Esophagus muscularis mucosa (tissue), 4 donors: ENCODE measurements around the gene ACTL10. TPM values are rescaled to one million over a fixed set of nuclear protein-coding genes. Genes with fewer than 3 reads are reported as not detected.

Source experiments
- DNase-seq: peaks from one replicate; pipeline ENCODE4 v3.0.0-alpha.2; 2017; ENCODE audit errors: extremely low spot score
- H3K27ac ChIP-seq, 4 donors: fragments of 200-600 bp; sonication (generic); replicated peaks in 1 of 4; 1 replicate in 3 of 4; 2 replicates in 1 of 4; pipeline ENCODE4 v1.5.1; 2016 to 2019; ENCODE audit warnings: mild to moderate bottlenecking in 1 of 4
- H3K27me3 ChIP-seq, 4 donors: fragments of 200-600 bp; sonication (generic); one replicate each; pipeline versions ENCODE4 v1.5.1 to v1.6.0; 2016 to 2019
- H3K36me3 ChIP-seq, 4 donors: fragments of 200-600 bp; sonication (generic); one replicate each; pipeline ENCODE4 v1.5.1; 2016 to 2019
- H3K4me1 ChIP-seq, 4 donors: fragments of 200-600 bp; sonication (generic); one replicate each; pipeline ENCODE4 v1.5.1; 2016 to 2019
- H3K4me3 ChIP-seq, 4 donors: fragments of 200-600 bp; sonication (generic); 1 replicate in 2 of 4; 2 replicates in 2 of 4; pipeline ENCODE4 v1.5.1; 2016 to 2019; ENCODE audit warnings: mild to moderate bottlenecking in 4 of 4, moderate library complexity in 1 of 4
- H3K9me3 ChIP-seq, 4 donors: fragments of 200-600 bp; sonication (generic); 1 replicate in 3 of 4; 2 replicates in 1 of 4; pipeline ENCODE4 v1.5.1; 2016 to 2019
- CTCF ChIP-seq, 3 experiments: fragments of 200-600 bp in 2 of 3; fragments of 450-650 bp in 1 of 3; sonication (generic) in 2 of 3; IDR thresholded peaks; one replicate each; pipeline ENCODE4 v1.5.1; 2017 to 2019; ENCODE audit warnings: antibody characterized with exemption in 3 of 3, mild to moderate bottlenecking in 2 of 3, moderate library complexity in 1 of 3
- EP300 ChIP-seq: sonication (generic); formaldehyde crosslinking; IDR thresholded peaks from one replicate; pipeline ENCODE4 v1.6.1; 2017; ENCODE audit warnings: antibody characterized with exemption
- POLR2A ChIP-seq: fragments of 450-650 bp; IDR thresholded peaks from one replicate; pipeline ENCODE4 v1.6.1; 2017; ENCODE audit warnings: antibody characterized with exemption, moderate library complexity, mild to moderate bottlenecking, low read depth
- POLR2AphosphoS5 ChIP-seq, 2 donors: sonication (generic); formaldehyde crosslinking; IDR thresholded peaks; one replicate each; pipeline ENCODE4 v1.6.1; 2017; ENCODE audit warnings: antibody characterized with exemption in 2 of 2
- WGBS: methylation state at CpG from one replicate; pipeline ENCODE4 v1.1.5; 2018; 5-methylcytosine and 5-hydroxymethylcytosine counted together
- intact Hi-C: fragments of 100-400 bp; cut with DNase I; formaldehyde crosslinking; loops from one replicate; pipeline ENCODE4 v1.15.1; 2023
- total RNA-seq, 4 donors: library from RNA; depleted of rRNA; stranded (reverse); fragments of >200 nt; gene quantifications; one replicate each; pipeline versions ENCODE4 v1.1.0 to v1.2.1, GENCODE V29; 2016

The ACTL10 gene
- total RNA-seq, 4 donors from 2014 or later: 1.3 to 2.5 (median 2.0) TPM

DNA sequence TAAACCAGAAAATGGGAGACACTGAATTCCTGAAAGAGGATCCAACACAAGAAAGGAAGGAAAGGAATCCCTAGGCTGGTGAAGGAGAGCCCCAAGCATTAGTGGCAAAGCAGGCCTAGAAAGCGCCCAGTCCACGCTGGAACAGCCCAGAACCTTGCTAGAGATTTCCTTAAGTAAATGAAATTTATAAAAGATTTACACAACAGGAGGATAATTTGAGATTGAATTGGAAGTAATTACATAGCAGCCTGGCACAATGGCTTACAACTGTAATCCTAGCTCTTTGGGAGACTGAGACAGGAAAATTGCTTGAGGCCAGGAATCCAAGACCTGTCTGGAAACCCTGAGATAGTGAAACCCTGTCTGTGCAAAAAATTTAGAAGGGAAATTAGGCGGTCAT, 31.4 kb upstream of the ACTL10 start:
- Histone ChIP-seq H3K36me3 (peaks cover 18 to 88% (median 69%) of the 10 kb centered on the region in 4 donors), H3K4me1 (no peaks in the 10 kb centered on the region), H3K27ac (no peak overlapping the region), H3K4me3 (no peak overlapping the region), H3K9me3 (no peaks in the 10 kb centered on the region), H3K27me3 (no peaks in the 10 kb centered on the region)
- no peak for DNase-seq
- no peak for TF ChIP-seq CTCF (IDR thresholded peaks at IDR 0.05)
- TF ChIP-seq POLR2AphosphoS5 (IDR thresholded peaks at IDR 0.05): no peak
- TF ChIP-seq POLR2A: no peak
- TF ChIP-seq EP300: no peak
- WGBS: 100% methylated on average over 3 of the region's 3 CpGs
- intact Hi-C loops: no loop called here

DNA sequence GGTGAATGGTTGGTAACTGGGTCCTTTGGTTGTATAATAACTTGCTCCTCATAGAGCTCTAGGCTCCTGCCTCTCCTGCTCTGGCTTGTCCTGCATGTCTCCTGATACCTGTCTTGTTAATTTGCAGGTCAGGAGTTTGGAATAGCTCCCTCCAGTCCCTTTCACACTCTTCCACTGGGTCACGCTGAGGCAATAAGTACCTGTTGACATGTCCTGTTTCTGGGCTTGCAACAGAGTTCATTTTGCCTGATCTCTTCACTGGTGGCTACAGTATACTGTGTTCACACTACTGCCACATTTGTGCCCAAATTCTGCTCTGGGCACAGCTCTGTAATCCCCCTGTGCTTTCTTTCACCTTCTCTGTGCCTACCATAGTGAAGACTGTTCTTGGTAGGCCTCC, 30.0 kb upstream of the ACTL10 start:
- DNase-seq: no peak
- intact Hi-C loops: no loop called here
- H3K4me3 ChIP-seq: no peak overlapping the region
- no peak overlapping the region for H3K27ac ChIP-seq
- 86% methylated on average over 1 of the region's 1 CpG for WGBS
- H3K4me1 ChIP-seq: no peaks in the 10 kb centered on the region
- no peaks in the 10 kb centered on the region for H3K27me3 ChIP-seq
- TF ChIP-seq CTCF (IDR thresholded peaks at IDR 0.05) (no peak), POLR2A (no peak), EP300 (no peak), POLR2AphosphoS5 (IDR thresholded peaks at IDR 0.05) (no peak)
- H3K9me3 ChIP-seq: no peaks in the 10 kb centered on the region
- peaks cover 30 to 89% (median 73%) of the 10 kb centered on the region in 4 donors for H3K36me3 ChIP-seq

- H3K9me3 ChIP-seq: no peaks in the 10 kb centered on the region
- DNase-seq: no peak
- no peaks in the 10 kb centered on the region for H3K4me1 ChIP-seq
- H3K36me3 ChIP-seq: peaks cover 32 to 100% (median 76%) of the 10 kb centered on the region in 4 donors
- H3K4me3 ChIP-seq: no peak overlapping the region
- H3K27me3 ChIP-seq: no peaks in the 10 kb centered on the region
- H3K27ac ChIP-seq: no peak overlapping the region
- intact Hi-C loops: no loop called here
- WGBS: 83% methylated on average over 13 of the region's 13 CpGs
- TF ChIP-seq POLR2AphosphoS5 (IDR thresholded peaks at IDR 0.05) (no peak), POLR2A (no peak), EP300 (no peak), CTCF (IDR thresholded peaks at IDR 0.05) (no peak)
Measured at GRCh38 chr20:33640287-33640686, 26.5 kb upstream of the ACTL10 start.

- Histone ChIP-seq H3K4me3 (no peak overlapping the region), H3K27me3 (no peaks in the 10 kb centered on the region), H3K4me1 (peaks cover 12 to 26% (median 24%) of the 10 kb centered on the region in 4 donors), H3K36me3 (peaks cover 33 to 68% (median 49%) of the 10 kb centered on the region in 4 donors), H3K27ac (no peak overlapping the region), H3K9me3 (no peaks in the 10 kb centered on the region)
- no peak for DNase-seq
- 91% methylated on average over 28 of the region's 28 CpGs for WGBS
- no peak for TF ChIP-seq POLR2A
- no peak for TF ChIP-seq CTCF (IDR thresholded peaks at IDR 0.05)
- no peak for TF ChIP-seq EP300
- no peak for TF ChIP-seq POLR2AphosphoS5 (IDR thresholded peaks at IDR 0.05)
- intact Hi-C loops: no loop called here
Measured at GRCh38 chr20:33644313-33645071, 22.3 kb upstream of the ACTL10 start.

- Histone ChIP-seq H3K27ac (no peak overlapping the region), H3K36me3 (peaks cover 33 to 63% (median 43%) of the 10 kb centered on the region in 4 donors), H3K9me3 (no peaks in the 10 kb centered on the region), H3K4me1 (peaks cover 13 to 28% (median 25%) of the 10 kb centered on the region in 4 donors), H3K4me3 (no peak overlapping the region), H3K27me3 (no peaks in the 10 kb centered on the region)
- DNase-seq: no peak
- 67% methylated on average over 4 of the region's 4 CpGs for WGBS
- intact Hi-C loops: no loop called here
- TF ChIP-seq CTCF (IDR thresholded peaks at IDR 0.05) (no peak), POLR2A (no peak), EP300 (no peak), POLR2AphosphoS5 (IDR thresholded peaks at IDR 0.05) (no peak)
Measured at GRCh38 chr20:33645072-33645358, 21.7 kb upstream of the ACTL10 start.
